GM18508 (cell line): ENCODE data around the gene TPSG1.

ENCODE experiments used
- ATAC-seq: cut with Tn5 transposase; IDR thresholded peaks from one replicate; pipeline ENCODE4 v1.9.1; 2021; ENCODE audit warnings: moderate number of reproducible peaks; ENCODE audit not compliant: insufficient read depth, unreplicated experiment

The TPSG1 gene

DNA sequence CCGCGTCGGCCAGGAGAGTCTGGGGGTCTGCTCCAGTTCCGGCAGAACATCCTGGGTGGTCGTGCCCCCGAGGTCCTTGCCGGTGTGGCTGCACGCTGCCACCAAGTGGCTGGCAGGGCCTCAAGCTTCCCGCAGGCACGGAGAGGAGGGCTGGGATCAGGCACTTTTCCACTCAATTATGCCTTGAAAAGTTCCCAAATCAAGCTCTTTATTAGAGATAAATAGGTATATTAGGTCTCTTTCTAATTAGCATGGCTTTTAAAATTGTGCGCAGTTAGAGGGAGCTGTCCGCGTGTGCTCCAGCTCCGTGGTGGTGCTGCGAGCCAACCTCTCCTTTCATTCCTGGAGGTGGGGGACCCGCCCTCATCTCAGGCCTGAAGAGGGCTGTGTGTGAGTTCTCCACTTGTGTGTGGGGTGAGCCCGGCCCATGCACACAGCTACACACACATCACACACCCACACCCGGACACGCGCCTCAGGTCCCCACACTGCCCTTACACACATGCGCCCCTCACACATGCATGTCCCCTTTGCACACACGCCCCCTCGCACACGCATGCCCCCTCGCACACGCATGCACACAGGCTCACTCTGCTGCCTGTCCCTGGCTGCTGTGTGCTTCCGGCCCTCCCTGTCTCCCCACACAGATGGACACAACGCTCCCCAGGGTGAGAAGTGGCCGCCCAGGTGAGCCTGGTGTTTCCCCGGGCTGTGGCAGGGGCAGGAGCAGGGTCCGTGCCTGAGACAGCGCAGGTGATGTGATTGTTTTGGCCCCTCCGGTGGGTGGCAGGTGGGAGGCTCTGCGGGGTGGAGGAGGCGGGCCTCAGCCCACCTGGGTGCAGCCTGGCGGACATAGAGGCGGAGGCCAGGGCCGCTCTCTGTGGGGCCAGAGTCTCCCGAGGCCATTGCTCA is 43.4 kb downstream of the TPSG1 start:
- ATAC-seq: no peak

DNA sequence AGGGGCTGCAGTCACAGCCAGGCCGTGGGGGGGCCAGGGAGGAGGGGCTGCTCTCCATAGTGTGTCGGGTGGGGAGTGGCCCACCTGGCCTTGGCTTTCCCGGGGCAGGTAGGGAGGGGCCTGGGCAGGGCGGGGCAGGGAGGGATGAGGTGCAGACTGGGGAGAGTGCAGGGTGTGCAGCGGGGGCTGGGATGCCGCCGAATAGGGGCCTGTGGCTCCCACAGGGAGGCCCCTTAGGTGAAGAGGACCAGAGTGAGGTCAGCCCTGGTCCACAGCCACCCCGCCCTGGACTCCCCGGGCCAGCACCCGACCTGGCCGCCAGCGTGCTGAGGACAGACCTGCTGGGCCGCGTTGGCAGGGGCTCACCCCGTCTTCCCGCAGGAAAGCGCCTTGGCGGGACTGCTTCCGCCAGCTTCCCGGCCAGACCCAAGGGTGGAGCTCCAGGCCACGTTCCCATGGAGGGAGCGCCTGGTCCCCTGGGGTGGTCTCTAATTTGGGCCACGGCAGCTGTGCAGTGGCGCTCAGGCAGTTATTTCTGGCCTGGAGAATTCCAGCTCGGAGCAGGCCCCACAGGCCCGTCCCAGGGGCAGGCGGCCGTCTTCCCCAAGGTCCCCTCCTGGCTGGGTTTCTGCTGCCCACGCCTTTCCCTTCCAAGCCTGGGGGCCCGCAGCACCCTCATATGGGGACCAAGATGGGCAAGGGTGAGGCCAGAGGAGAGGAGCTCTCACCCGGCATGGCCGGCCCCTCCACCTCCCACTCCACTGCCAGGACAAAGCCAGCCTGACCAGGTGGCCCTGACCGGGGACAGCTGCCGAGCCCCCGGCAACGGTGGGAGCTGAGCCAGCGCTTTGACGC is 44.3 kb downstream of the TPSG1 start:
- ATAC-seq: no peak

- no peak for ATAC-seq
Measured at GRCh38 chr16:1178295-1178910, 46.7 kb downstream of the TPSG1 start.

- no peak for ATAC-seq
Measured at GRCh38 chr16:1177750-1178149, 47.3 kb downstream of the TPSG1 start.

GRCh38 chr16:1177053-1177452 is 48.0 kb downstream of the TPSG1 start:
- ATAC-seq: no peak

- no peak for ATAC-seq
Measured at GRCh38 chr16:1176280-1176897, 48.7 kb downstream of the TPSG1 start.

- no peak for ATAC-seq
Measured at GRCh38 chr16:1175566-1176279, 49.3 kb downstream of the TPSG1 start.

GRCh38 chr16:1174477-1175357 is 50.4 kb downstream of the TPSG1 start:
- ATAC-seq: no peak

GRCh38 chr16:1173788-1174451 is 51.1 kb downstream of the TPSG1 start:
- no peak for ATAC-seq

DNA sequence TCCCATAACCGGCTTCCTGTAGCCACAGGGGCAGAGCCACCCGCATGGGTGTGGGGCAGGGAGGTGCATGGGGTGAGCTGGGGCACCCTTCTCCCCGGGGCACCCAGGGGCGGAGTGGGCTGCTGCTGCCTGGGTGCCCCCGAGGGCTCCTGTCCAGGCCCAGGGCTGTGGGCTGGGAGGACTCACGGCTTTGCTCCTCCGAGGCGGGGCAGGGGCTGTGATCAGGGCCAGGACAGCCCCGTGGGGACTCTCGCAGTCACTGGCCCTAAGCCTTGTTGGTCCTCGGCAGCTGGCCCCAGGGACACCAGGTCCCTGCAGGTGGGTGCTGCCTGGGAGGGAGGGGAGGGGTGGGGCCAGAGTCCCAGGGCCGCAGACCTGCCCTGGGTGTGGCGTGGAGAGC is 52.4 kb downstream of the TPSG1 start:
- ATAC-seq: no peak

DNA sequence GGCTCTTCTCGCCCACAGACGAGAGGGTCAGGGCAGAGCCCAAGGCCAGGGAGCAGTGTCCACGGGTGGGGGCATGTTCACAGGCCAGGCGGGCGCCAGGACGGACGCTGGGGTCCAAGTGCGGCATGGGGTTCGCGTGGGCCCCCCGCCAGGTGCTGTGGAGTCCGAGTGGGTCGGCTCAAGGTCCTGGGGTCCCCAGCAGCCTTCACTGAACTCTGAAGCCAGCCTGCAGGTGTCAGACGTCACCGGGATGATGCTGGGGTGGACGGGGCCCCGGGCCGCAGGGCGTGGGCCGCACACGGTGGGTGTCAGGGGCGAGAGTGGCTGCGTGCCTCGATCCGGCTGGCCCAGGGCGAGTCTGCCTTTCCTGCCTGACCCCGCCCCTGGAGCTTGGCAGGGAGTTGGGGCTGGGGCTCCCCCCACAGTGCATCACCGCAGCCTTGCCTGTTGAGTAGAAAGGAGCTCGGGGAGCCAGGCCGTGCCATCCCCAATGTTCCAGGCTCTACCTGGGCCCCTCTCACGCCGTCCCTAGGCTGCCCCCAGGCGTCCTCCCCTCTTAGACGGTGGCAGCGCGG is 53.1 kb downstream of the TPSG1 start:
- no peak for ATAC-seq
